IPS-18a (cell line): Measurements from ENCODE around the gene OCA2.

ENCODE experiments used
- H3K27ac ChIP-seq: one replicate; pipeline ENCODE4 v1.5.1; 2013; ENCODE audit warnings: low read length
- H3K27me3 ChIP-seq: one replicate; pipeline ENCODE4 v1.6.1; 2013; ENCODE audit warnings: mild to moderate bottlenecking, low read length; ENCODE audit not compliant: control insufficient read depth, insufficient read depth
- H3K36me3 ChIP-seq: one replicate; pipeline ENCODE4 v1.6.1; 2013; ENCODE audit warnings: low read depth, low read length; ENCODE audit not compliant: control insufficient read depth
- H3K4me1 ChIP-seq: one replicate; pipeline ENCODE4 v1.6.1; 2013; ENCODE audit warnings: low read depth, low read length; ENCODE audit not compliant: control insufficient read depth
- H3K4me3 ChIP-seq: one replicate; pipeline ENCODE4 v1.5.1; 2013; ENCODE audit warnings: low read length
- H3K9ac ChIP-seq: one replicate; pipeline ENCODE4 v1.6.1; 2013; ENCODE audit warnings: mild to moderate bottlenecking, low read length, moderate library complexity
- H3K9me3 ChIP-seq: one replicate; pipeline ENCODE4 v1.6.1; 2013; ENCODE audit warnings: low read depth, low read length; ENCODE audit not compliant: control insufficient read depth

OCA2 gene

DNA sequence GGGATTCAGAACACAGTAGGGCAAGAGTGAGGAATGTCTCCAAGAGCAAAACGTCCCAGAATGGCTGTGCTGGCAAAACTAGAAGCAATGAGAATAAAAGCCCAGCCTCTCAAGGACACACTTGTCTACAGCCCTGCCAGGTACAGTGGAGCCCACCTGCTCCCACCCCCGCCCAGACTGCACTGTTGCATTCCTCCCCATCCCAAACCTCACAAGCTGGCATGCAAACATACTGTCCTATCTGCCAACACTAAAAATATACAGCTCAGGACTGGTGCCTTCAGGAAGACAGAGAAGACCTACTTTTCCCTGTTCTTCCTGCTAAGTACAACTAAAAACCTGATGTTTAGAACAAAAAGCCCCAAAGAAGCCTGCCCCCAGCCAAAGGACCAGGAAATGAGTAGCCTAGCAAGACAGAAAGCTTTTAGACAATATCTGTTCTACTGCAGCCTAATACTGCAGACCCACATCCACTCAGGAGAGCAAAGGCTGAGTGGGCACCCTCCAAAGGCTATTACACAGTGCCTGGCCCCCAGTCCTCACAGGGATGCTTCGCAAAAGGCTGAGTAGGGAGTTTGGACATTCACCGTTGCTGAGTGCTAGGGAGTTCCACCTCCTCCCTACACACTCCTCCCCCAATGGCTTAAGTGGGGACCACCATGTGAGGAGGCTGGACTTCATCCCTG lies 13.5 kb downstream of the OCA2 start:
- H3K9ac ChIP-seq, result no peak overlapping the region
- peaks cover under 1% of the 10 kb centered on the region for H3K4me1 ChIP-seq
- no peak overlapping the region for H3K27ac ChIP-seq
- H3K4me3 ChIP-seq, result no peak overlapping the region
- H3K9me3 ChIP-seq, result no peaks in the 10 kb centered on the region
- H3K36me3 ChIP-seq, result no peaks in the 10 kb centered on the region
- H3K27me3 ChIP-seq, result no peaks in the 10 kb centered on the region

DNA sequence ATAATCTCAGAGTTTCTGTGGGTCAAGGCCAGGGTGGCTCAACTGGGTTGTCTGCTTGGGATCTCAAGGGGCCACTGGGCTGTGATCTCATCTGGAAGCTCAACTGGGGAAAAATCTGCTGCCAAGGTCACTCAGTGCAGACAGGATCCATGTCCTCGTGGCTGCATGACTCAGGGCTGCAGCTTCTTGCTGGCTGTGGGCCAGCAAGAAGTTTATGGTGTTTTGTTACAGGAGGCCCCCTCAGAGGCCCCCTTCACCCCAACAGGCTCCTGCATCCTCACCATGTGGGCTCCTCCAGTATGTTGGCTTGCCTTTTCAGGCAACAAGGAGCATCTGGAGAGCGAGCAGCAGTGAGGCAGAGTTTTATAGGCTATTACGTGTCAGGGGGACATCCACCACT lies 14.6 kb downstream of the OCA2 start:
- H3K4me1 ChIP-seq, result peaks cover 6% of the 10 kb centered on the region
- no peak overlapping the region for H3K9ac ChIP-seq
- no peak overlapping the region for H3K27ac ChIP-seq
- no peaks in the 10 kb centered on the region for H3K27me3 ChIP-seq
- H3K9me3 ChIP-seq, result no peaks in the 10 kb centered on the region
- no peaks in the 10 kb centered on the region for H3K36me3 ChIP-seq
- H3K4me3 ChIP-seq, result no peak overlapping the region

- no peak overlapping the region for H3K27ac ChIP-seq
- peaks cover 6% of the 10 kb centered on the region for H3K4me1 ChIP-seq
- no peaks in the 10 kb centered on the region for H3K9me3 ChIP-seq
- H3K9ac ChIP-seq, result no peak overlapping the region
- no peak overlapping the region for H3K4me3 ChIP-seq
- no peaks in the 10 kb centered on the region for H3K27me3 ChIP-seq
- H3K36me3 ChIP-seq, result no peaks in the 10 kb centered on the region
These were observed 16.0 kb downstream of the OCA2 start for GRCh38 chr15:28082891-28083684.

GRCh38 chr15:28081594-28081993 lies 17.5 kb downstream of the OCA2 start:
- Histone ChIP-seq H3K4me3 (no peak overlapping the region), H3K36me3 (no peaks in the 10 kb centered on the region), H3K9me3 (no peaks in the 10 kb centered on the region), H3K27me3 (no peaks in the 10 kb centered on the region), H3K27ac (no peak overlapping the region), H3K9ac (no peak overlapping the region), H3K4me1 (peaks cover 6% of the 10 kb centered on the region)

DNA sequence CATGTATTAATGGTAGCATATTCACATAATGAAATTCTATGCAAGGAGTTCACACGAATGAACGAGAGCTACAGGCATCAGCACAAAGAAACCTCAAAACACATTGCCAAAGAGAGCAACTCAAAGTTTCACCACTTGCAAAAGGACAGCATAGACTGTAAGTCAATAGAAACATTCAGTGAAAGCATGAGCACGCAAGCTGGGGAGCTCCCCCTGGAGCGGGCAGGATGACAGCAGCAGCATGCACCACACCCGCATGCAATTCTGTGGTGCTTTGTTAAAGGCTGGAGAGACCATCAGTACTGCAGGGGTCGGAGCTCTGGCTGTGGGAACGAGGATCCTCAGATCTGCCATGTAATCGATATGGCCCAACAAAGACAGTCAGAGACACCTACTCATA lies 18.7 kb downstream of the OCA2 start:
- Histone ChIP-seq H3K36me3 (no peaks in the 10 kb centered on the region), H3K9ac (no peak overlapping the region)

DNA sequence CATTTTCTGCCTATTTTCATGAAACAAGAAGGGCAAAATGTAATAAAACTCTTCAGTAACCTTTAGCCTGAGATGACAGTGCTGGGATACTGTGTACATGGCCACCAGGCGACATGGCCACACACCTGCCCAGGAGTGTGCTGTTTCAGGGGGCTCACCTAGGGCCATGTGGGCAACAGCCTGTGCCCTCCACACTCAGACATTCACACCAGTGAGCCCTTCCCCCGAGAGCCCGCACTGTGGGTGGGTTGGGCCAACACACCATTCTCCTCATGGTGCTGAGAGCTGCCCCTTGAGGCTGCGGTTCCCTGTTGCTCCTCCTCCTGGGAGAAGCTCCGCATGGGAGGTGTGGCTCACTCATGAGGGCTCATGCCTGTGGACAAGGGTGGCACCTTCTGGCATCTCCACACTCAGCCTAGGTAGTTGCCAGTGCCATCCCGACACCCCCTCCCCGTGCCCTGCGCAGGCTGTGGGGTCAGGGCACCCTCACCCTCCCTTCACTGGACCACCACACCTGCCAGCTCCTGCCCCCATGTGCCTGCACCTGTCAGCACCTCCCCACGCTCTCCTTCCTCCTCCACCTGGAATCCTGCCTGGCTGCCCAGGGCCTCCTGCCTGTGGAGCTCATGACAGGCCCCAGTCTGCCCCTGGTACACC lies 19.7 kb downstream of the OCA2 start:
- H3K9me3 ChIP-seq, result no peaks in the 10 kb centered on the region
- H3K9ac ChIP-seq, result no peak overlapping the region
- H3K4me3 ChIP-seq, result no peak overlapping the region
- no peak overlapping the region for H3K27ac ChIP-seq
- H3K36me3 ChIP-seq, result no peaks in the 10 kb centered on the region
- no peaks in the 10 kb centered on the region for H3K27me3 ChIP-seq
- H3K4me1 ChIP-seq, result peaks cover 6% of the 10 kb centered on the region

More for the DNA sequence above, 18.7 kb downstream of the OCA2 start:
- Histone ChIP-seq H3K4me1 (peaks cover 6% of the 10 kb centered on the region), H3K27ac (no peak overlapping the region), H3K27me3 (no peaks in the 10 kb centered on the region), H3K9me3 (no peaks in the 10 kb centered on the region), H3K4me3 (no peak overlapping the region)

GRCh38 chr15:28078191-28078719 lies 20.9 kb downstream of the OCA2 start:
- no peaks in the 10 kb centered on the region for H3K9me3 ChIP-seq
- no peaks in the 10 kb centered on the region for H3K27me3 ChIP-seq
- no peak overlapping the region for H3K9ac ChIP-seq
- no peak overlapping the region for H3K4me3 ChIP-seq
- no peak overlapping the region for H3K27ac ChIP-seq
- peaks cover 6% of the 10 kb centered on the region for H3K4me1 ChIP-seq
- no peaks in the 10 kb centered on the region for H3K36me3 ChIP-seq

- Histone ChIP-seq H3K9ac (no peak overlapping the region), H3K4me1 (peaks cover 5% of the 10 kb centered on the region), H3K4me3 (no peak overlapping the region), H3K27ac (no peak overlapping the region), H3K36me3 (no peaks in the 10 kb centered on the region), H3K27me3 (no peaks in the 10 kb centered on the region), H3K9me3 (no peaks in the 10 kb centered on the region)
These were observed 23.5 kb downstream of the OCA2 start for GRCh38 chr15:28075573-28075972.

GRCh38 chr15:28068930-28069329 lies 30.2 kb downstream of the OCA2 start:
- Histone ChIP-seq H3K9me3 (no peaks in the 10 kb centered on the region), H3K9ac (no peak overlapping the region), H3K36me3 (no peaks in the 10 kb centered on the region), H3K4me3 (no peak overlapping the region), H3K27me3 (no peaks in the 10 kb centered on the region), H3K27ac (no peak overlapping the region), H3K4me1 (peaks cover 5% of the 10 kb centered on the region)

GRCh38 chr15:28066231-28066630 lies 32.9 kb downstream of the OCA2 start:
- H3K27ac ChIP-seq, result no peak overlapping the region
- no peaks in the 10 kb centered on the region for H3K27me3 ChIP-seq
- no peaks in the 10 kb centered on the region for H3K9me3 ChIP-seq
- no peak overlapping the region for H3K4me3 ChIP-seq
- H3K4me1 ChIP-seq, result peaks cover 5% of the 10 kb centered on the region
- H3K9ac ChIP-seq, result no peak overlapping the region
- H3K36me3 ChIP-seq, result no peaks in the 10 kb centered on the region

DNA sequence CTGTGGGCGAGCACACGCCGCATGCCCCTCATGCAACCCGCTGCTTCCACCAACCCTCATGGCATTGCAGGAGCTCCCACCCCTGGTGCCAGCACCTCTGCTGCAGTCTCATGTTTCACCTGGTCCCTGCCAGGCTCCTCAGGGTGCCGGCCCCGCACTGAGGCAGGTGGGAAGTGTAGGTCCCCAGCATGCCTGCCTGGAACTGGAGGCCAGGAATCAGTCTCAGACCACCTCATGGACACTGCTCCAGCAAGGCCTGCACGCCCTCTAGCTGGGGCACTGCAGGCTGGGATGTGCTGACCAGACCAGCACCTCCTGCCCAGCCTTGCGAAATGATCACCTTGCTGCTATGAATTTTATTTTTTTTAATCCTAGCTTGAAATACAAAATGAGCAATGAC lies 39.1 kb downstream of the OCA2 start:
- H3K9me3 ChIP-seq, result no peaks in the 10 kb centered on the region
- H3K27me3 ChIP-seq, result no peaks in the 10 kb centered on the region
- no peaks in the 10 kb centered on the region for H3K4me1 ChIP-seq
- H3K36me3 ChIP-seq, result no peaks in the 10 kb centered on the region
- no peak overlapping the region for H3K27ac ChIP-seq
- no peak overlapping the region for H3K4me3 ChIP-seq
- no peak overlapping the region for H3K9ac ChIP-seq
